Stimulated activated CD4-positive, alpha-beta T cell treated with anti-CD3 and anti-CD28 coated beads, Interleukin-12 subunit alpha, Interleukin-12 subunit beta, amount 100 ng/mL, for 48 hours (primary cell): ENCODE data around the gene ENO3.
"Not testable (repeated sequence)": the region's sequence is repeated elsewhere in the genome, so short reads cannot be mapped to it uniquely, and the experiment has no call there.

ENCODE experiments used
- DNase-seq, 3 donors: peaks; one replicate each; pipeline ENCODE4 v3.0.0-alpha.2; 2020; ENCODE audit warnings: low read depth in 2 of 3, low spot score in 1 of 3

The ENO3 gene

DNA sequence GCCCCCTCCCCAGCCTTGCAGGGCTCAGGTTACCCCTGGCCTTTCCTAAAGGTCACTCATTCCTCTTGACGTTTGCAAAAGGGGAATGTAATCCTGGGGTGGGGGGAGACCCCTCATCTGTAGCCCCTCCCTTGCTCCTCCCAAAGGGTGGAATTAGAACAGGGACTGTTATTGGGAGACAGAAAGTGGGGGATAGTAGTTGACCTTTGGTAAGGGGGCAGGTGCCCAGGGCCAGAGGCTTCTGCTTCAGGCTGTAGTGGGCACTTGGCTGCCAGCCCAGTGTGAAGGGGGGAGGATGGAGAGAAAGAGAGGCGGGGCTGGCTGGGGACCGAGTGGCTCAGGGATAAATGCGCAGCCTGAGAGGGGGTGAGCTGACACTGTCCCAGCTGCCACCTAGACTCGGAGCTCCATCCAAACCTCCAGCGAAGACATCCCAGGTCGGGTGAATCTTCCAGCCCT lies at the start of gene ENO3:
TSS of gene ENO3 (plus strand) at position 374 of the 459 bp plus-strand sequence. CDS start 711 bp downstream, outside the sequence.
- no peak for DNase-seq

DNA sequence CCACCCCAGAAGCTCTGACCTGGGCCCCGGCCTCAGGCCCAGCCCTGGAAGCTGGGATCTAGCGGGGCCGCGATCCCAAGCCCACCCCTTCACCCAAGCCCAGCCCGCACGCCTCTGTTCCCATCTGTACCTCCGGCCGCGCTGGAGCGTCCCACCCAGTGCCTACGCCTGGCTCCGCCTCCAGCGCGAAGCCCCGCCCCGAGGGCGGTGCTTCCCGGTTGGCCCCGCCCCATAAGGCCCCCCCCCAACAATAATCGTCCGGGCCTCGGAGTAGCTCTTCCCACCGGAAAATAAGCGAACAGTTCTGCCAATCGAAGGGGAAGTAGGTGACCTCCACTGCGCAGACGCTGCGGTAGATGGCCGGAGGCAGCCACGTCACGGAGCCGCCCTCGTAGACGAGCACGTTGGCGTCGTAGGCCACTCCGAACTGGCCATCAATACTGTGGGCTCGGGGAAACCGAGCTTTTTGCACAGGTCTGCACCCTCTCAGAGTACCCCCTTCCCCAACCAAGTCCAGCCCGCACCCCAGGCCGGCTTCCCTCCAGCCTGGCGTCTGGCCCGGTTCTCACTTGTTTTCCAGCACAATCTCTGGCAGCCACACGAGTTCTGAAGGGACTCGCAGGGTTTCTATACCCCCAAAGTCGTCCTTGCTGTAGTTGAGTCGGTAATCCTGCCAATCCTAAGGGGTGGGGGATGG lies 49.1 kb upstream of the ENO3 start:
- DNase-seq: no peak

DNA sequence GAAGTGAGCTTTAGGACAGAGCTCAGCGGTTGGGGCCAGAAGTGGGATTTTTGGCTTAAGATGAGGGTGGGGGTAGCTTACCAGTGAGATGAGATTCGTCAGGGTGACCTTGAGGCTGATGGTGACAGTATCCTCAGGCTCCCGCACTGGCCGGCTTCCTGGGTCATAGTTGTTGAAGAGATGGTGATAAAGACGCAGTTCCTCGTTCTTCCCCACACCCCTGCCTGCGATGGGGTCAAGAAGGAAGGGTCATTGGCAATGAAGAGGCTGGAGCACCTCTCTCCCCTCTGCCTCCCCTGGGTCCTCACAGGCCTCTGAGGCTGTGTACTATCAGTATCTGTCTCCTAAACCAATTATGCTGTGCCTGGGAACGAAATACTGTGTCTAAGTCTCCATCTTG lies 48.4 kb upstream of the ENO3 start:
- DNase-seq: no peak

DNA sequence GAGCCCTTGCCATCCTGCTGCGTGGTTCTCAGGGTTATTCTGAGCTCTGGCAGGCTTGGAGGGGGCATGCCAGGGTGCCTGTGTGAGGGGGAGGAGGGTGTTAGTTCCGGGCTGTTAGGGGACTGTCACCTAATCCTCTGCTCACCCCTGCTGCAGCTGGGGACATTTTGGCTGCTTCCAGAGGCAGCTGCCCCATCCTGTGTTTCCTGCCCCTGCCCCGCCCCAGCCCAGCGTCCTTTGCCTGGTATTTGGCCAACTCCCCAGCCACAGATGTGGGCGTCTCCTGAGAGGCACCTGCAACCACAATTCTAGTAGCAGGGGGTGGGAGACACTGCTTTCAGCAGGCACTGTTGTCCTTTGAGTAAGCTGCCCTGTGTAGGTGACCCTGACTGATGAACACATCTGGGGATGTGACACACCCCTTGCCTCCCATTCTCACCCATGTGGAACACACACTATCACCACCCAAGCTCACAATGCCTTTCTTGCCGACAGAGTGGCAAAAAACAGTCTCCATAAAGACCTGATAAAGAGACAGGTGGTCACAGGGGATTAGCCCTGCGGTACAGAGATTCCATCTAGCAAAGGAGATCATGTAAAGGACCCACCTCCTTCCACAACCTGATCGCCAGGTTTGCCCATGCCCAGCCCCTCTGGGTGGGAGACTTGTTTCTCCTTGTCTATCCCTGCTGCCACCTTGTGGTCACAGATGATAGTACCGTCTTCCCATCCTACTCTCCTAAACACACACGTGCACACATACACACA lies 47.7 kb upstream of the ENO3 start, which contains the start of gene CHRNE:
TSS of gene CHRNE (minus strand) at position 48 of the 768 bp plus-strand sequence. CDS start at position 13, 35 bp downstream.
- peak; percentile 62 to 83 (median 70) for DNase-seq

DNA sequence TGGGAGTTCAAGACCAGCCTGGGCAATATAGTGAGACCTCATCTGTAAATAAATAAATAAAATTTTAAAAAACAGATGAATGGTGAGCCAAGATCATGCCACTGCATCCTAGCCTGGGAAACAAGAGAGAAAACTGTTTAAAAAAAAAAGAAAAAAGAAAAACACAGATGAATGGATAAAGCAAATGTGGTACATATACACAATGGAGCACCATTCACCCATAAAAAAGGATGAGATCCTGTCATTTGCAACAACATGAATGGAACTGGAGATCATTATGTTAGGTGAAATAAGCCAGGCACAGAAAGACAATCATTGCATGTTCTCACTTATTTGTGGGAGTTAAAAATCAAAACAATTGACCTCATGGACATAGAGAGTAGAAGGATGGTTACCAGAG lies 44.3 kb upstream of the ENO3 start:
- not testable (repeated sequence) for DNase-seq

DNA sequence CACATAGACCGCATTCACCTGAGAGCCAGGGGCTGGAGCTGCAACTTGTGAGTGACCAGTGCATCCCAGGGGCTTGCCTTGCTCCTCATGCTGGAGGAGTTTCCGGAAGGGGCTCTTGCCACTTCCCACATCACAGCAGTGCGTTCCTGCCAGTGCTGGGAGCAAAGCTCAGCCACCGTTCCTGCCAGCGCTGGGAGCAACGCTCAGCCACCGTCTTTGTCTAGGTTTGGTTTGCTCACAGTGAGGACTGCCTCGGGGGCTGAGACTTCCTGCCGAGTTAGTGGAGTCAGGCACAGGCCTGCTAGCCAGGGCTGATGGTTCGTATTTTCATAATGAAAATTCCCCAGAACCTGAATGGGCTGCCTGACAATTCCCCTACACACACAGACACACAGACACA lies 42.6 kb upstream of the ENO3 start:
- no peak for DNase-seq

DNA sequence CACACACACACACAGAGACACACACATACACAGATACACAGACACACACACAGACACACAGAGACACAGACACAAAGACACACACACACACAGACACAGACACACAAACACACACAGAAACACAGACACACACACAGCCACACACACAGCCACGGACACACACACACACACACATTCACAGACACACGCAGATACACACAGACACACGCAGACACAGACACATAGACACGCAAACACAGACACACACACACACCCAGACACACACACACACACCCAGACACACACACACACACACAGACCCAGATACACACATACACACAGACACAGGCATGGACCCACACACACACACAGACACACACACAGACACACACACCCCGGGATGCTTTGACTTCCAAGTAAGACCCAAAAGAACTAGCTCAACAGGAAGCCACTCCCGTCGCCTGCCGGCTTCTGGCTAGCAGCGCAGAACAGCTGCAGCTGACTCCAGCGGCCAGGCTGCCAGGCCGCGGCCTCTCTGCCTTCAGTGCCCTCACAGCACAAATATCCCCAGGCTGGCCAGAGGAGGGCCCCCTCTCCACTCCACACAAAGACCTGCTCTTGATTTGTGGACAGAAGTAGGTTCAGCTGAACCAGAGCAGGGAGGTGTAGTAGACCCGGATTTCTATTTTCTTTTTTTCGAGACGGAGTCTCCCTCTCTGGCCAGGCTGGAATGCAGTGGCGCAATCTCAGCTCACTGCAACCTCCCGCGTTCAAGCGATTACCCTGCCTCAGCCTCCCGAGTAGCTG lies 42.0 kb upstream of the ENO3 start:
- peak; percentile 61 to 67 (median 63) for DNase-seq

DNA sequence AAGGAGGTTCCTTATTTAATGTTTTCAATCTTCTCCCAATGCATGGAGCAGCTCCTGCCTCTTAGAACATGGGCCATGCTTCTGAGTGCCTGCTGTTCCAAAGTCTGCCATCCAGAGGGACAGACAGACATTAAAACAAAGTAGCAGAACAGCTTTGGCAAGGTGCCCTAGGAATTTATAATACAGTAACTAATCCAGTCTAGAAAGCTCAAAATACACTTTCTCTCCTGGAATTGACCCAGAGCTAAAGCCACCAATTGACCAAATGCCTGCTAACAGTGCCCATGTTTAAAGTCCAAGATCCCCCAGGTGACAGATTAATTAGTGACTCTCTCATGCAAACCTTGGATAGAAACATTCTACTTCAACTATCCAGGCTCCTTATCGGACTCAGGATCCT lies 36.9 kb upstream of the ENO3 start:
- no peak for DNase-seq

DNA sequence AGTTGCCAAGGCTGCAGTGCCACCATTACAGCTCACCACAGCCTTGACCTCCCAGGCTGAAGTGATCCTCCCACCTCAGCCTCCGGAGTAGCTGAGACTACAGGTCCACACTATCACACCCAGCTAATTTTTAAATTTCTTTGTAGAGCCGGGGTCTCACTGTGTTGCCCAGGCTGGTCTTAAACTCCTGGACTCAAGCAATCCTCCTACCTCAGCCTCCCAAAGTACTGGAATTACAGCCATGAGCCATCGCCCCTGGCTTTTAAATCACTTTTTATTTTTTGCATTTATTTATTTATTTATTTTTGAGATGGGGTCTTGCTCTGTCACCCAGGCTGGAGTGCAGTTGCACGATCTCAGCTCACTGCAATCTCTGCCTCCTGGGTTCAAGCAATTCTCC lies 36.4 kb upstream of the ENO3 start:
- not testable (repeated sequence) for DNase-seq

DNA sequence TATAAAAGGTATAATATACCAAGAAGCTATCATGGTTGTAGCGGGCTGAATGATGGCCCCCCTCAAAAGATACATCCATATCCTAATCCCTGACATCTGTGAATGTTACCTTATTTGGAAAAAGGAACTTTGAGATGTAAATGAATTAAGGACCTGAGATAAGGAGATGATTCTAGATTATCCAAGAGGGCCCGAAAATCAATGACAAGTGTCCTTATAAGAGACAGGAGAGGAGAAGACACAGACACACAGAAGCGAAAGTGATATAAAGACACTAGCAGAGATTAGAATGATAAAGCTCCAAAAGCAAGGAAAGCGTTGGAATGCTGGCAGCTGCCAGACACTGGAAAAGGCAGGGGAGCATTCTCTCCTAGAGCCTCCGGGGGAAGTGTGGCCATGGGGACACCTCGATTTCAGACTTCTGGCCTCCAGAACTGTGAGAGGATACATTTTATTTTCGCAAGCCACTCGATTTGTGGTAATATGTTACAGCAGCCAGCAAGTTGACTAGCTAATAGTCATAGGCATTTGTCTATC lies 31.3 kb upstream of the ENO3 start:
- DNase-seq: no peak

DNA sequence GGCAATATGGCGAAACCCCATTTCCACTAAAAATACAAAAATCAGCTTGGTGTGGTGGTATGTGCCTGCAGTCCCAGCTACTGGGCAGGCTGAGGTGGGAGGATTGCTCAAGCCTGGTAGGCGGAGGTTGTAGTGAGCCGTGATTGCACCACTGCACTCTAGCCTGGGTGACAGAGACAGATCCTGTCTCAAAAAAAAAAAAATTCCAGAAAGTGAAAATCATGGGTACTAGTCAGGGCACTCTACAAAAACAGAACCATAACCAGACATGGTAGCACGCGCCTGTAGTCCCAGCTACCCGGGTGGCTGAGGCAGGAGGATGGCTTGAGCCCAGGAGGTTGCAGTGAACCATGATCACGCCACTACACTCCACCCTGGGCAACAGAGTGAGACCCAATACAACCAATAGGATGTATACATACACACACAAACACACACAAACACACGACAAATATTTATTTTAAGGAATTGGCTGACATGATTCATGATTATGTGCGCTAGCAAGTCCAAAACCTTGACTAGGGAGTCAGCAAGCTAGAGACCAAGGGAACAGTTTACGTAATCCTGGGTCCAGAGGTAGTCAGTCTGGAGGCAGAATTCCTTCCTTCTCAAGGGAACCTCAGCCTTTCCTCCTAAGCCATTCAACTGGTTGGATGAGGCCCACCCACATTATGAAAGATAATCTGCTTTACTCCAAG lies 30.4 kb upstream of the ENO3 start:
- DNase-seq: no peak

DNA sequence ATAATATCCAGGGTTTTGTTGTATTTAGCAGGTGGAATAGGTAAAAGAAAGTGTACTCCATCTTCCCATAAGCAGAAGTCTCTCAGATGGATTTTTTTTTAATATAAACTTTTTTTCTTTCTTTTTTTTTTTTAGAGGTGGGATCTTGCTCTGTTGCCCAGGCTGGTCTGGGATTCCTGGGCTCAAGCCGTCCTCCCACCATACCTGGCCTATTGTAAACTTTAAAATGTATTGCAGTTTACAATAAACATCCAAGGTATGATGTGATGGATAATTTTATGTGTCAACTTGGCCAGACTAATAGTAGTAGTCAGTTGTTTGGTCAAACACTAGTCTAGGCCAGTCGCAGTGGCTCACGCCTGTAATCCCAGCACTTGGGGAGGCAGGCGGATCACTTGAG lies 29.6 kb upstream of the ENO3 start:
- DNase-seq: no peak

DNA sequence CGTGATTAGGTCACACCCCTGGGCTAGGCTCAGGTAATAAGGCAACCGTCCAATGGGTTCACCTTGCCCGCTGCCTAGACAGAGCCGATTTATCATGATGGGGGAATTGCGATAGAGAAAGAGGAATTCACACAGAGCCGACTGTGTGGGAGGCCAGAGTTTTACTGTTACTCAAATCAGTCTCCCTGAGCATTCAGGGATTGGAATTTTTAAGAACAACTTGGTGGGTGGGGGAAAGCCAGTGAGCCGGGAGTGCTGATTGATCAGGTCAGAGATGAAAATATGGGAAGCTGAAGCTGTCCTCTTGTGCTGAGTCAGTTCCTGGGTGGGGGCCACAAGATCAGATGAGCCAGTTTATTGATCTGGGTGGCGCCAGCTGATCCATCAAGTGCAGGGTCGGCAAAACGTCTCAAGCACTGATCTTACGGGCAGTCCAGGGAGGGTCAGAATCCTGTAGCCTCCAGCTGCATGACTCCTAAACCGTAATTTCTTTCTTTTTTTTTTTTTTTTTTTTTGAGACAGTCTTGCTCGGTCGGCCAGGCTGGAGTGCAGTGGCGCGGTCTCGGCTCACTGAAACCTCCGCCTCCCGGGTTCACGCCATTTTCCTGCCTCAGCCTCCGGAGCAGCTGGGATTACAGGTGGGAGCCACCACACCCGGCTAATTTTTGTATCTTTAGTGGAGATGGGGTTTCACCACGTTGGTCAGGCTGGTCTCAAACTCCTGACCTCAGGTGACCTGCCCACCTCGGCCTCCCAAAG lies 24.2 kb upstream of the ENO3 start:
- DNase-seq: not testable (repeated sequence)

DNA sequence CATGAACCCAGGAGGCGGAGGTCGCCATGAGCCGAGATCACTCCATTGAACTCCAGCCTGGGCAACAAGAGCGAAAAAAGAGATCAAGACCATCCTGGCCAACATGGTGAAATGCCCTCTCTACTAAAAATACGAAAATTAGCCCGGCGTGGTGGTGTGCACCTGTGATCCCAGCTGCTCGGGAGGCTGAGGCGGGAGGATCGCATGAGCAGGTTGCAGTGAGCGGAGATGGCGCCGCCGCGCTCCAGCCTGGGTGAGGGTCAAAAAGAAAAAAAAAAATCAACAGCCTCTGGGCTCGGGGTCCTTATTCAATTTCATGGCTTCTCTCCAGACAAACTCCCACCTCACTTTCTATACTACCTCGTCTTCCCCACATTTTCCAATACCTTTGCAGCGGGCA lies 22.0 kb upstream of the ENO3 start:
- DNase-seq: no peak

DNA sequence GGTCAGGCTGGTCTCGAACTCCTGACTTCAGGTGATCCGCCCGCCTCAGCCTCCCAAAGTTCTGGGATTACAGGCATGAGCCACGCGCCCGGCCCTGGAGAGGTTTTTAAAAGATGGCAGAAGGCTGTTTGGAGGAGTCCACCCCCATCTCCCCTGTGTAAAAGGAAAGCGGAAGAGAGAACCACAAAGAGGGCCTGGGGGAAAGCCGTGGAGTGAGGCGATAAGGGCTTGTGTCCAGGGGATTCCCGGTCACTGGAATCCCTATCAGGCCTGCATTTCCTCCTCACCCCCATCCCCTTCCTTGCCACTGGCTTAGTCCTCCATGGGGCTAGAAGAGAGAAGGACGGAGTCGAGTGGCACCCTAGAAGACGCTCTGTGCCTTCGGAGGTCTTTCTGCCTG lies 19.0 kb upstream of the ENO3 start, which contains the start of gene GP1BA:
TSS of gene GP1BA (plus strand) at position 315 of the 400 bp plus-strand sequence. CDS start 328 bp downstream, outside the sequence.
- no peak for DNase-seq

DNA sequence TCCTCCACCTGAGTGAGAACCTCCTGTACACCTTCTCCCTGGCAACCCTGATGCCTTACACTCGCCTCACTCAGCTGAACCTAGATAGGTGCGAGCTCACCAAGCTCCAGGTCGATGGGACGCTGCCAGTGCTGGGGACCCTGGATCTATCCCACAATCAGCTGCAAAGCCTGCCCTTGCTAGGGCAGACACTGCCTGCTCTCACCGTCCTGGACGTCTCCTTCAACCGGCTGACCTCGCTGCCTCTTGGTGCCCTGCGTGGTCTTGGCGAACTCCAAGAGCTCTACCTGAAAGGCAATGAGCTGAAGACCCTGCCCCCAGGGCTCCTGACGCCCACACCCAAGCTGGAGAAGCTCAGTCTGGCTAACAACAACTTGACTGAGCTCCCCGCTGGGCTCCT lies 18.2 kb upstream of the ENO3 start:
- no peak for DNase-seq

DNA sequence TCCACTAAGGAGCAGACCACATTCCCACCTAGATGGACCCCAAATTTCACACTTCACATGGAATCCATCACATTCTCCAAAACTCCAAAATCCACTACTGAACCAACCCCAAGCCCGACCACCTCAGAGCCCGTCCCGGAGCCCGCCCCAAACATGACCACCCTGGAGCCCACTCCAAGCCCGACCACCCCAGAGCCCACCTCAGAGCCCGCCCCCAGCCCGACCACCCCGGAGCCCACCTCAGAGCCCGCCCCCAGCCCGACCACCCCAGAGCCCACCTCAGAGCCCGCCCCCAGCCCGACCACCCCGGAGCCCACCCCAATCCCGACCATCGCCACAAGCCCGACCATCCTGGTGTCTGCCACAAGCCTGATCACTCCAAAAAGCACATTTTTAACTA lies 17.3 kb upstream of the ENO3 start:
- DNase-seq: no peak

DNA sequence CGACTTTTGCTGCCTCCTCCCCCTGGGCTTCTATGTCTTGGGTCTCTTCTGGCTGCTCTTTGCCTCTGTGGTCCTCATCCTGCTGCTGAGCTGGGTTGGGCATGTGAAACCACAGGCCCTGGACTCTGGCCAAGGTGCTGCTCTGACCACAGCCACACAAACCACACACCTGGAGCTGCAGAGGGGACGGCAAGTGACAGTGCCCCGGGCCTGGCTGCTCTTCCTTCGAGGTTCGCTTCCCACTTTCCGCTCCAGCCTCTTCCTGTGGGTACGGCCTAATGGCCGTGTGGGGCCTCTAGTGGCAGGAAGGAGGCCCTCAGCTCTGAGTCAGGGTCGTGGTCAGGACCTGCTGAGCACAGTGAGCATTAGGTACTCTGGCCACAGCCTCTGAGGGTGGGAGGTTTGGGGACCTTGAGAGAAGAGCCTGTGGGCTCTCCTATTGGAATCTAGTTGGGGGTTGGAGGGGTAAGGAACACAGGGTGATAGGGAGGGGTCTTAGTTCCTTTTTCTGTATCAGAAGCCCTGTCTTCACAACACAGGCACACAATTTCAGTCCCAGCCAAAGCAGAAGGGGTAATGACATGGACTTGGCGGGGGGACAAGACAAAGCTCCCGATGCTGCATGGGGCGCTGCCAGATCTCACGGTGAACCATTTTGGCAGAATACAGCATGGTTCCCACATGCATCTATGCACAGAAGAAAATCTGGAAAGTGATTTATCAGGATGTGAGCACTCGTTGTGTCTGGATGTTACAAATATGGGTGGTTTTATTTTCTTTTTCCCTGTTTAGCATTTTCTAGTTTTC lies 16.5 kb upstream of the ENO3 start:
- no peak for DNase-seq

DNA sequence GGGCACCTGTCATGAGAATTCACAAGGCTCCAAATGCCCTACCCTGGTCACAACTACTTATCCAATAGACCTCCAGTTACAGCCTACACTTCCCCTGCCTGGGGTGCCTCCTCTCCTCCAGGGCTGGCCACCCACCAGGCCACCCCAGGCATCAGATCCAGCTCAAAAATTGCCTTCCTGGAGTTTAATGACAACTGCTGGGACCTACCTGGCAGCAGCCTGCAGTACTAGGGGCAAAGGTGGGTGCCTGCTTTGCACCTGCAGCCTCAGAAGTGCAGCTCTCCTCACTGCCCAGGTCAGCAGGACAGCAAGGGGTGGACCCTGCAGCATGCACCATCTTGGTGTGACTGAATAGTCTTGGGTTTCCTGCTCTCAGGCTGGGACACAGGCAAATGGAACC lies 15.3 kb upstream of the ENO3 start:
- no peak for DNase-seq
